ENCODE data around the gene SYNDIG1L. TPM values are rescaled to one million over a fixed set of nuclear protein-coding genes. Genes with fewer than 3 reads are reported as not detected.

The SYNDIG1L gene
- total RNA-seq, 1 experiment from 2014 or later = 0.33 TPM

- H3K27ac ChIP-seq (ENCODE audit: insufficient read length, low read depth, low read length) = no peak overlapping the region
- H3K9ac ChIP-seq (ENCODE audit: extremely low read depth, insufficient read length, low read length) = no peak overlapping the region
- no peak overlapping the region for H4K91ac ChIP-seq (ENCODE audit: insufficient read length, low read depth, low read length)
- no CpG with 5 or more reads among the region's 5 CpGs for WGBS (ENCODE audit: extremely low coverage, insufficient read length, low lambda C conversion rate)
- H3T11ph ChIP-seq (ENCODE audit: low read length) = no peak overlapping the region
- H2BK12ac ChIP-seq (ENCODE audit: insufficient read length, low read depth, low read length) = no peak overlapping the region
- H3K4me2 ChIP-seq (ENCODE audit: insufficient read depth, insufficient read length, low read length) = no peak overlapping the region
- no peak overlapping the region for H3K4me3 Mint-ChIP-seq
- no peak overlapping the region for H4K8ac ChIP-seq (replicated peaks; ENCODE audit: insufficient read length, low read depth, low read length)
- no peak overlapping the region; a peak in 1 of 7 replicates for H3K27ac Mint-ChIP-seq
- H3K36me3 Mint-ChIP-seq (ENCODE audit: insufficient read depth in 1 of 3, low read depth in 3 of 3) = no peaks in the 10 kb centered on the region; a peak in 1 of 7 replicates
- no peak overlapping the region for H2AFZ ChIP-seq (ENCODE audit: low read length)
- no peak overlapping the region for H3K18ac ChIP-seq (ENCODE audit: insufficient read length, low read depth, low read length)
- no peak overlapping the region for H3K14ac ChIP-seq (ENCODE audit: insufficient read depth, low read length)
- no peaks in the 10 kb centered on the region for H3K9me3 ChIP-seq (ENCODE audit: control insufficient read depth, low read depth, low read length)
- H3K79me1 ChIP-seq (ENCODE audit: insufficient read depth, low read depth, low read length, poor library complexity, severe bottlenecking) = no peaks in the 10 kb centered on the region
- no peak overlapping the region for H2BK120ac ChIP-seq (ENCODE audit: low read depth, low read length, poor library complexity, severe bottlenecking)
- no peak for TF ChIP-seq CTCF (conservative IDR thresholded peaks at IDR 0.05)
- H2BK5ac ChIP-seq (ENCODE audit: insufficient read length, low read length) = no peak overlapping the region
- no peak for DNase-seq
- H2BK20ac ChIP-seq (ENCODE audit: low read depth, low read length, poor library complexity, severe bottlenecking) = no peak overlapping the region
- H3K56ac ChIP-seq (ENCODE audit: insufficient read length, low read depth, low read length) = no peak overlapping the region
- H3K27me3 ChIP-seq (ENCODE audit: insufficient read depth, low read length) = no peaks in the 10 kb centered on the region
- H4K5ac ChIP-seq (ENCODE audit: insufficient read length, low read depth, low read length) = no peak overlapping the region
- H2AK5ac ChIP-seq (ENCODE audit: insufficient read length, low read length) = no peak overlapping the region
- H3K4ac ChIP-seq (ENCODE audit: low read depth, low read length) = no peak overlapping the region
- no peaks in the 10 kb centered on the region for H4K20me1 ChIP-seq (ENCODE audit: control insufficient read depth, insufficient read depth, insufficient read length)
- H3K4me1 ChIP-seq (ENCODE audit: insufficient read depth, low read length) = no peaks in the 10 kb centered on the region
- H3K9me3 Mint-ChIP-seq = no peaks in the 10 kb centered on the region; a peak in 1 of 5 replicates
- no peaks in the 10 kb centered on the region for H3K23me2 ChIP-seq (ENCODE audit: insufficient read length, low read depth, low read length, poor library complexity, severe bottlenecking)
- peaks cover 2% of the 10 kb centered on the region for H3K27me3 Mint-ChIP-seq (ENCODE audit: low read depth)
- no peak overlapping the region for H2BK15ac ChIP-seq (ENCODE audit: low read depth, low read length)
- no peak overlapping the region for H3K23ac ChIP-seq (ENCODE audit: insufficient read length, low read depth, low read length)
- peaks cover 5 to 13% of the 10 kb centered on the region in 2 experiments for H3K4me1 Mint-ChIP-seq
- H3K79me2 ChIP-seq (ENCODE audit: insufficient read depth, low read length) = no peaks in the 10 kb centered on the region
Measured at GRCh38 chr14:74407801-74408154, 18.2 kb downstream of the SYNDIG1L start.
